Measurements from ENCODE around the gene GFY. TPM values are rescaled to one million over a fixed set of nuclear protein-coding genes. Genes with fewer than 3 reads are reported as not detected.

The GFY gene
- total and polyA plus RNA-seq, 9 of the 15 experiments (the other 6 are each of a cell fraction or from before 2014, with no cell fraction given), result 0.06 to 0.40 (median 0.19) TPM; not detected in 3

DNA sequence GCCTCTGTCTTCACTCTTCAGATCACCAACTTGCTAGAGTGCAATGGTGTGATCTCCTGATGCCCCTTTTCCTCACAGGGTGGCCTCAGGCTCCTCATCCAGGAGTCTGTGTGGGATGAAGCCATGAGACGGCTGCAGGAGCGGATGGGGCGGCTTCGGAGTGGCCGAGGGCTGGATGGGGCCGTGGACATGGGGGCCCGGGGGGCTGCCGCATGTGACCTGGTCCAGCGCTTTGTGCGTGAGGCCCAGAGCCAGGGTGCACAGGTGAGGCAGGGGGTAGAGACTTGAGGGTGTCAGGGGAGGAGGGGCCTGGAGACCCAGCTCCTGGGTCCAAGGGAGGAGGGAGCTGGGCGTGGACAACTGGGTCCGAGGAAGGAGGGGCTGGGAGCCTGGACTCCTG lies 37.3 kb downstream of the GFY start:
- Histone ChIP-seq H3K4me3 (no peak overlapping the region), H3K9me1 (ENCODE audit: control insufficient read depth, insufficient read depth, low read length) (no peaks in the 10 kb centered on the region), H3K27me3 (ENCODE audit: control insufficient read depth in 2 of 2, insufficient read depth in 2 of 2, low read length in 2 of 2) (no peaks in the 10 kb centered on the region), H3K4me1 (replicated peaks in 1 of 2; ENCODE audit: control insufficient read depth in 2 of 2, insufficient read depth in 2 of 2, low read length in 2 of 2) (peaks cover 0 to 20% of the 10 kb centered on the region in 2 experiments; a peak in 4 of 5 replicates), H2AFZ (ENCODE audit: low read depth, low read length) (no peak overlapping the region), H3K79me2 (ENCODE audit: control insufficient read depth, insufficient read depth, low read length) (0 out of 3 replicates have a peak, but pooled peaks cover 3% of the 10 kb centered on the region), H3K9me3 (replicated peaks; ENCODE audit: control insufficient read depth, insufficient read depth, low read depth, low read length) (no peaks in the 10 kb centered on the region), H4K20me1 (replicated peaks; ENCODE audit: control insufficient read depth, insufficient read depth, low read length) (no peaks in the 10 kb centered on the region), H3K9ac (ENCODE audit: insufficient read depth in 1 of 2, low read depth in 2 of 2, low read length in 2 of 2) (no peak overlapping the region; a peak in 1 of 4 replicates), H3K36me3 (ENCODE audit: control insufficient read depth, insufficient read depth, low read length) (peaks cover 53% of the 10 kb centered on the region; the same call in 2 of the 3 replicates), H3K27ac (ENCODE audit: extremely low read depth, low read depth, low read length) (no peak overlapping the region), H3K4me2 (ENCODE audit: insufficient read depth, low read length) (no peak overlapping the region)
- ChIA-PET CTCF (ENCODE audit: low intra/inter-chr PET ratio) (no interaction called here), POLR2A (no interaction called here)
- ATAC-seq (no peak), FAIRE-seq (no peak), DNase-seq (ENCODE audit: extremely low read depth in 1 of 4, low spot score in 3 of 4) (no peak)
- no TSS peak for BruUV-seq (replicated peaks)
- TF ChIP-seq RBBP5 (IDR thresholded peaks at IDR 0.05; ENCODE audit: borderline replicate concordance, insufficient read depth, low read length, poor library complexity, severe bottlenecking), result no peak
- no peak for TF ChIP-seq ZC3H11A (IDR thresholded peaks at IDR 0.05; ENCODE audit: low read depth, low read length)
- no peak for TF ChIP-seq TAF9B (IDR thresholded peaks at IDR 0.05; ENCODE audit: partially characterized antibody)
- no peak for TF ChIP-seq POLR3G (IDR thresholded peaks at IDR 0.05; ENCODE audit: extremely low read depth, insufficient read length, insufficient replicate concordance)
- TF ChIP-seq, protein P1, sequence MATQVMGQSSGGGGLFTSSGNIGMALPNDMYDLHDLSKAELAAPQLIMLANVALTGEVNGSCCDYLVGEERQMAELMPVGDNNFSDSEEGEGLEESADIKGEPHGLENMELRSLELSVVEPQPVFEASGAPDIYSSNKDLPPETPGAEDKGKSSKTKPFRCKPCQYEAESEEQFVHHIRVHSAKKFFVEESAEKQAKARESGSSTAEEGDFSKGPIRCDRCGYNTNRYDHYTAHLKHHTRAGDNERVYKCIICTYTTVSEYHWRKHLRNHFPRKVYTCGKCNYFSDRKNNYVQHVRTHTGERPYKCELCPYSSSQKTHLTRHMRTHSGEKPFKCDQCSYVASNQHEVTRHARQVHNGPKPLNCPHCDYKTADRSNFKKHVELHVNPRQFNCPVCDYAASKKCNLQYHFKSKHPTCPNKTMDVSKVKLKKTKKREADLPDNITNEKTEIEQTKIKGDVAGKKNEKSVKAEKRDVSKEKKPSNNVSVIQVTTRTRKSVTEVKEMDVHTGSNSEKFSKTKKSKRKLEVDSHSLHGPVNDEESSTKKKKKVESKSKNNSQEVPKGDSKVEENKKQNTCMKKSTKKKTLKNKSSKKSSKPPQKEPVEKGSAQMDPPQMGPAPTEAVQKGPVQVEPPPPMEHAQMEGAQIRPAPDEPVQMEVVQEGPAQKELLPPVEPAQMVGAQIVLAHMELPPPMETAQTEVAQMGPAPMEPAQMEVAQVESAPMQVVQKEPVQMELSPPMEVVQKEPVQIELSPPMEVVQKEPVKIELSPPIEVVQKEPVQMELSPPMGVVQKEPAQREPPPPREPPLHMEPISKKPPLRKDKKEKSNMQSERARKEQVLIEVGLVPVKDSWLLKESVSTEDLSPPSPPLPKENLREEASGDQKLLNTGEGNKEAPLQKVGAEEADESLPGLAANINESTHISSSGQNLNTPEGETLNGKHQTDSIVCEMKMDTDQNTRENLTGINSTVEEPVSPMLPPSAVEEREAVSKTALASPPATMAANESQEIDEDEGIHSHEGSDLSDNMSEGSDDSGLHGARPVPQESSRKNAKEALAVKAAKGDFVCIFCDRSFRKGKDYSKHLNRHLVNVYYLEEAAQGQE (IDR thresholded peaks at IDR 0.05; ENCODE audit: borderline replicate concordance), result no peak
- TF ChIP-seq, protein P1 (CRISPR knock-in tag; IDR thresholded peaks at IDR 0.05; ENCODE audit: low read depth), result no peak
- TF ChIP-seq SMAD1 (IDR thresholded peaks at IDR 0.05; ENCODE audit: low read depth, low read length, partially characterized antibody), result no peak
- no peak for TF ChIP-seq NELFE (IDR thresholded peaks at IDR 0.05; ENCODE audit: insufficient read depth, insufficient read length)
- TF ChIP-seq RNF2 (IDR thresholded peaks at IDR 0.05), result no peak
- TF ChIP-seq RFX1 (IDR thresholded peaks at IDR 0.05), result no peak
- in situ Hi-C loops (cut with MboI) (no loop called here), intact Hi-C loops (cut with micrococcal nuclease) (no loop called here)
- 98% methylated on average over 10 of the region's 12 CpGs for WGBS (ENCODE audit: insufficient coverage, low coverage, missing lambda C conversion rate)
